ENCODE data around the gene LYG1. TPM values are rescaled to one million over a fixed set of nuclear protein-coding genes. Genes with fewer than 3 reads are reported as not detected.

LYG1 gene
- total RNA-seq, 6 donors from 2014 or later, result 0.49 to 2.1 (median 1.1) TPM; not detected in 2

DNA sequence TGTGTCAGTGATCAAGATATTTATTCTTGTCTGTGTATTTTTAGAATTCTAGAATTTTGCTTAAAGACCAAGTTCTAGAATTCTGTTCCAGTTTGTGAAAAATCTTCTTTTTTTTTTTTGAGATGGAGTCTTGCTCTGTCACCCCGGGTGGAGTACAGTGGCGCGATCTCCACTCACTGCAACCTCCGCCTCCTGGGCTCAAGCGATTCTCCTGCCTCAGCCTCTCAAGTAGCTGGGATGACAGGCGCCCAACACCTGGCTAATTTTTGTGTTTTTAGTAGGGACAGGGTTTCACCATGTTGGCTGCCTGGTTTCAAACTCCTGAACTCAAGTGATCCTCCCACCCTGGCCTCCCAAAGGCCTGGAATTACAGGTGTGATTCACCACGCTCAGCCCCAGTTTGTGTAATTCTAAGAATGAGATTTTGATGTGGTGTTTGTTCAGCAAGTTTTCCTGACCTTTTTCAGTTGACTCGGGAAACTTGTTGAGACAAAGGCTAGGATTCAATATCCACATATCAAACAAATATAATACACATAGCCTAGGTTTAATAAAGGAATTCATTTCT, 39.8 kb upstream of the LYG1 start:
- Histone ChIP-seq H3K36me3 (no peaks in the 10 kb centered on the region), H3K4me1 (peaks cover 13 to 22% (median 17%) of the 10 kb centered on the region in 4 donors), H3K27ac (no peak overlapping the region), H3K27me3 (no peaks in the 10 kb centered on the region), H3K4me3 (no peak overlapping the region), H3K9me3 (no peaks in the 10 kb centered on the region)
- DNase-seq (no peak), ATAC-seq (ENCODE audit: low FRiP score in 2 of 2) (no peak)
- no peak for TF ChIP-seq CTCF (IDR thresholded peaks at IDR 0.05)
- no peak for TF ChIP-seq EP300 (IDR thresholded peaks at IDR 0.05)
- no peak for TF ChIP-seq POLR2A (IDR thresholded peaks at IDR 0.05)
- no peak for TF ChIP-seq POLR2AphosphoS5 (IDR thresholded peaks at IDR 0.05)
- 85 to 93% methylated on average over 8 of the region's 8 CpGs for WGBS, 2 donors

- TF ChIP-seq EP300 (IDR thresholded peaks at IDR 0.05), result no peak
- no peak for TF ChIP-seq CTCF (IDR thresholded peaks at IDR 0.05)
- TF ChIP-seq POLR2A (IDR thresholded peaks at IDR 0.05), result no peak
- TF ChIP-seq POLR2AphosphoS5 (IDR thresholded peaks at IDR 0.05), result no peak
- peak overlapping the region; percentile 69 to 96 (median 78) for H3K4me3 ChIP-seq
- H3K27me3 ChIP-seq, result no peaks in the 10 kb centered on the region
- peak overlapping the region; percentile 84 to 91 (median 88) for H3K27ac ChIP-seq
- H3K4me1 ChIP-seq, result peaks cover 30 to 45% (median 37%) of the 10 kb centered on the region in 4 donors
- 3 to 4% methylated on average over 17 of the region's 17 CpGs for whole genome bisulfite sequencing, 2 donors
- peaks cover 0 to under 1% (median 0%) of the 10 kb centered on the region in 4 donors for H3K36me3 ChIP-seq
- ATAC-seq (ENCODE audit: low FRiP score in 2 of 2) (no peak), DNase-seq (no peak)
- H3K9me3 ChIP-seq, result no peaks in the 10 kb centered on the region
These were observed 37.1 kb upstream of the LYG1 start for GRCh38 chr2:99338029-99338585.

DNA sequence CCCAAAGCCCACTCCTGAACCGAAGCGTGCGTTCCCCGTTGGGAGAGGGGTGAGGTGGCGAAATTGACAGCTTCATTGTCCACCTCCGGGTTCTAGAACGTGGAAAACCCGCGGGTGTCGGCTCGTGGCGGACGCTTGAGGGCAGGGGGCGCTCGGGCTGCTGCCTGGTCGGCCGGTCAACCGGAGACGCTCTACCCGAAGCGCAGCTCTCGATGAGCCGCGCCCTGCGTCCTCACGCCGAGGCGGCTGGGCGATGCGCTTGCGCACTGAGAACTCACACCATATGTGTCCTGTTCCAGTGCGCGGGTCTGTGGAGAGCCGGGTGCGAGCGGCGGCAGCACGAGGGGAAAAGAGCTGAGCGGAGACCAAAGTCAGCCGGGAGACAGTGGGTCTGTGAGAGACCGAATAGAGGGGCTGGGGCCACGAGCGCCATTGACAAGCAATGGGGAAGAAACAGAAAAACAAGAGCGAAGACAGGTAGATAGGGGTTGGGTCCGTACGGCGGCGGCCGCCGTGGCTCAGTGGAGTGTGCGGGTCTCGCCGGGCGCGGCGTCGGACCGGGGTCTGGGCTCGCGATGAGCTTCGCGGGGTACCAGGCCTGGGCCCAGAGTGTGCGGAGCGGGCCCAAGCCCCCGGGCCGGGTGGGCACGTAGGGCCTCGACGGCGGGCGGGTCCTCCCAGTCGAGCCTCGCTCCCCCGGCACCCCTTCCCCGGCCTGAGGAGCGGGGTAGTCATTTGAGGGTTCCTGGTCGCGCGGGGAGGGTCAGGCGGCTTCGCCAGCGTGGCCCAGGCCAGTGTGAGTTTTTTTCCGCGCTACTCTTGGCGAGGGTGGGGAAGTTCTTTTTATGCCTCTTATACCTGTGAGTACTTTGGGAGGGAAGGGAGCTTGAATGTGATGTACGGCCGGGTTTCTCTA, 36.4 kb upstream of the LYG1 start, which contains the start of gene EIF5B:
EIF5B (plus strand) TSS at position 277 of the 916 bp plus-strand sequence; CDS start at position 443, 166 bp downstream.
- peak within 1 kb of the TSS; percentile 84 to 91 (median 88) for H3K27ac ChIP-seq
- no peaks in the 10 kb centered on the region for H3K27me3 ChIP-seq
- DNase-seq, result peak; percentile 98
- peak within 1 kb of the TSS; percentile 69 to 96 (median 78) for H3K4me3 ChIP-seq
- H3K36me3 ChIP-seq, result peaks cover 0 to 8% (median 6%) of the 10 kb centered on the region in 4 donors
- TF ChIP-seq EP300 (IDR thresholded peaks at IDR 0.05) (no peak), POLR2A (IDR thresholded peaks at IDR 0.05) (peak in 3 of 4 donors; percentile 48 to 74 (median 72)), POLR2AphosphoS5 (IDR thresholded peaks at IDR 0.05) (peak; percentile 53 to 92), CTCF (IDR thresholded peaks at IDR 0.05) (peak; percentile 47 to 78 (median 56))
- peaks cover 30 to 45% (median 37%) of the 10 kb centered on the region in 4 donors for H3K4me1 ChIP-seq
- ATAC-seq (ENCODE audit: low FRiP score in 2 of 2), result peak; percentile 97
- no peaks in the 10 kb centered on the region for H3K9me3 ChIP-seq
- 0 to 1% methylated on average over 23 to 77 of the region's 87 CpGs for WGBS, 2 donors

GRCh38 chr2:99336804-99337112, 35.8 kb upstream of the LYG1 start:
- H3K27ac ChIP-seq, result peak overlapping the region; percentile 84 to 91 (median 88)
- no peak for DNase-seq
- H3K36me3 ChIP-seq, result peaks cover 3 to 14% (median 12%) of the 10 kb centered on the region in 4 donors
- no peaks in the 10 kb centered on the region for H3K27me3 ChIP-seq
- peaks cover 30 to 42% (median 37%) of the 10 kb centered on the region in 4 donors for H3K4me1 ChIP-seq
- H3K9me3 ChIP-seq, result no peaks in the 10 kb centered on the region
- no peak for TF ChIP-seq CTCF (IDR thresholded peaks at IDR 0.05)
- no peak for TF ChIP-seq POLR2AphosphoS5 (IDR thresholded peaks at IDR 0.05)
- TF ChIP-seq EP300 (IDR thresholded peaks at IDR 0.05), result no peak
- no peak for TF ChIP-seq POLR2A (IDR thresholded peaks at IDR 0.05)
- ATAC-seq (ENCODE audit: low FRiP score in 2 of 2), result no peak
- peak overlapping the region; percentile 69 to 96 (median 78) for H3K4me3 ChIP-seq
- WGBS, 2 donors, result 0 to 1% methylated on average over 8 of the region's 8 CpGs

Data from upper lobe of left lung (tissue), 6 donors.